Calu3 (cell line): Measurements from ENCODE around the gene MYO1B. TPM values are rescaled to one million over a fixed set of nuclear protein-coding genes. Genes with fewer than 3 reads are reported as not detected.

ENCODE experiments used
- BruUV-seq: library from RNA; stranded (reverse); fragments of 400-500 nt; replicated peaks from 2 replicates; lab custom pipeline; 2021; lab: Mats Ljungman, UMichigan
- CTCF ChIA-PET: fragments of 300-600 bp; sonication (Branson Sonifier 250); formaldehyde crosslinking; loops from one replicate; lab custom pipeline; 2022; ENCODE audit warnings: antibody characterized with exemption; lab: Charles Lee
- DNase-seq: peaks from one replicate; pipeline ENCODE4 v3.0.0; 2022
- H3K27ac Mint-ChIP-seq: one replicate; pipeline ENCODE4 v1.8.0; 2022; ENCODE audit warnings: mixed read lengths; ENCODE audit not compliant: unreplicated experiment
- H3K27me3 Mint-ChIP-seq: one replicate; pipeline ENCODE4 v1.8.0; 2022; ENCODE audit warnings: mixed read lengths; ENCODE audit not compliant: unreplicated experiment
- H3K36me3 Mint-ChIP-seq: one replicate; pipeline ENCODE4 v1.8.0; 2022; ENCODE audit warnings: mild to moderate bottlenecking, moderate library complexity, mixed read lengths; ENCODE audit not compliant: insufficient read depth, unreplicated experiment
- H3K4me1 Mint-ChIP-seq: one replicate; pipeline ENCODE4 v1.8.0; 2022; ENCODE audit warnings: mild to moderate bottlenecking, low read depth, mixed read lengths; ENCODE audit not compliant: unreplicated experiment
- H3K4me3 Mint-ChIP-seq: one replicate; pipeline ENCODE4 v1.8.0; 2022; ENCODE audit warnings: mild to moderate bottlenecking, low read depth, moderate library complexity, mixed read lengths; ENCODE audit not compliant: unreplicated experiment
- H3K9me3 Mint-ChIP-seq: one replicate; pipeline ENCODE4 v1.8.0; 2022; ENCODE audit warnings: low read depth, mixed read lengths; ENCODE audit not compliant: unreplicated experiment
- CTCF ChIP-seq: fragments of 200-600 bp; IDR thresholded peaks from one replicate; pipeline ENCODE4 v1.8.0; 2022; ENCODE audit warnings: antibody characterized with exemption; ENCODE audit not compliant: unreplicated experiment
- intact Hi-C: fragments of 100-400 bp; cut with micrococcal nuclease; formaldehyde crosslinking; loops from one replicate; pipeline ENCODE4 v1.10.0; 2022; ENCODE audit not compliant: unreplicated experiment
- total RNA-seq: library from RNA; stranded (reverse); gene quantifications from 2 replicates; pipeline ENCODE4 v1.2.3, GENCODE V29; 2022

The MYO1B gene
- total RNA-seq, 1 experiment from 2014 or later = 64.5 TPM

GRCh38 chr2:191382801-191383200 lies 137.6 kb downstream of the MYO1B start:
- DNase-seq = peak; percentile 72
- no peak overlapping the region for H3K4me3 Mint-ChIP-seq
- CTCF ChIA-PET = interaction anchor here (0.5 to 1.0 kb wide), 2 partner anchors 106 to 165 kb away, joined by 4 read pairs; no protein-coding TSS in a partner anchor
- peak overlapping the region; percentile 38 for H3K27ac Mint-ChIP-seq
- no peaks in the 10 kb centered on the region for H3K9me3 Mint-ChIP-seq
- peaks cover 15% of the 10 kb centered on the region for H3K36me3 Mint-ChIP-seq
- no TSS peak for BruUV-seq
- no peaks in the 10 kb centered on the region for H3K27me3 Mint-ChIP-seq
- peaks cover 47% of the 10 kb centered on the region for H3K4me1 Mint-ChIP-seq
- no peak for TF ChIP-seq CTCF
- intact Hi-C loops = loop anchor here (5.0 kb wide), 1 partner anchor 136 kb away; the partner anchor contains the start of gene MYO1B

GRCh38 chr2:191383486-191383885 lies 138.3 kb downstream of the MYO1B start:
- H3K4me3 Mint-ChIP-seq = no peak overlapping the region
- peaks cover 15% of the 10 kb centered on the region for H3K36me3 Mint-ChIP-seq
- BruUV-seq = no TSS peak
- no peaks in the 10 kb centered on the region for H3K9me3 Mint-ChIP-seq
- TF ChIP-seq CTCF = no peak
- no peak overlapping the region for H3K27ac Mint-ChIP-seq
- DNase-seq = no peak
- H3K27me3 Mint-ChIP-seq = no peaks in the 10 kb centered on the region
- CTCF ChIA-PET = interaction anchor here (0.5 to 1.0 kb wide), 3 partner anchors 105 to 420 kb away, joined by 3 to 4 read pairs (median 4); no protein-coding TSS in a partner anchor
- intact Hi-C loops = loop anchor here (5.0 kb wide), 1 partner anchor 136 kb away; the partner anchor contains the start of gene MYO1B
- H3K4me1 Mint-ChIP-seq = peaks cover 40% of the 10 kb centered on the region

- intact Hi-C loops = loop anchor here (5.0 kb wide), 1 partner anchor 138 kb away; the partner anchor contains the start of gene MYO1B
- Mint-ChIP-seq H3K4me3 (no peak overlapping the region), H3K9me3 (no peaks in the 10 kb centered on the region), H3K27me3 (no peaks in the 10 kb centered on the region), H3K4me1 (peaks cover 30% of the 10 kb centered on the region), H3K36me3 (peaks cover 15% of the 10 kb centered on the region), H3K27ac (peak overlapping the region; percentile 5)
- CTCF ChIA-PET = no interaction called here
- no TSS peak for BruUV-seq
- TF ChIP-seq CTCF = no peak
- DNase-seq = no peak
Measured at GRCh38 chr2:191384829-191385228, 139.6 kb downstream of the MYO1B start.

GRCh38 chr2:191385416-191386160 lies 140.4 kb downstream of the MYO1B start:
- Mint-ChIP-seq H3K4me3 (no peak overlapping the region), H3K4me1 (peaks cover 25% of the 10 kb centered on the region), H3K27me3 (no peaks in the 10 kb centered on the region), H3K9me3 (no peaks in the 10 kb centered on the region), H3K36me3 (peaks cover 15% of the 10 kb centered on the region), H3K27ac (no peak overlapping the region)
- no peak for TF ChIP-seq CTCF
- DNase-seq = no peak
- CTCF ChIA-PET = interaction anchor here (0.5 kb wide), 1 partner anchor 10 kb away, joined by 3 read pairs; no protein-coding TSS in a partner anchor
- no TSS peak for BruUV-seq
- intact Hi-C loops = no loop called here
